Stomach (tissue), 9 donors: ENCODE data around the gene HYAL1. TPM values are rescaled to one million over a fixed set of nuclear protein-coding genes. Genes with fewer than 3 reads are reported as not detected.

Experiments used
- DNase-seq, 2 donors: peaks; one replicate each; pipeline versions ENCODE4 v3.0.0 to v3.0.0-alpha.2; 2013 to 2019
- H3K27ac ChIP-seq, 5 donors: fragments of 200-600 bp in 4 of 5; sonication (generic) in 4 of 5; one replicate each; pipeline ENCODE4 v1.5.1; 2013 to 2019; ENCODE audit warnings: mild to moderate bottlenecking in 1 of 5, moderate library complexity in 1 of 5
- H3K27me3 ChIP-seq, 3 donors: fragments of 200-600 bp; sonication (generic); one replicate each; pipeline ENCODE4 v1.5.1; 2017 to 2019; ENCODE audit warnings: mixed run types in 1 of 3
- H3K36me3 ChIP-seq, 4 donors: fragments of 200-600 bp; sonication (generic); 1 replicate in 3 of 4; 2 replicates in 1 of 4; pipeline ENCODE4 v1.5.1; 2016 to 2019
- H3K4me1 ChIP-seq, 4 donors: fragments of 200-600 bp; sonication (generic); one replicate each; pipeline ENCODE4 v1.5.1; 2016 to 2019
- H3K4me3 ChIP-seq, 4 donors: fragments of 200-600 bp; sonication (generic) in 3 of 4; one replicate each; pipeline ENCODE4 v1.5.1; 2016 to 2019; ENCODE audit warnings: mild to moderate bottlenecking in 1 of 4
- H3K9me3 ChIP-seq, 4 donors: fragments of 200-600 bp; sonication (generic); one replicate each; pipeline ENCODE4 v1.5.1; 2016 to 2019
- CTCF ChIP-seq, 7 experiments: fragments of 450-650 bp in 4 of 7; fragments of 200-600 bp in 3 of 7; sonication (generic) in 3 of 7; IDR thresholded peaks; one replicate each; pipeline ENCODE4 v1.5.1; 2016 to 2019; ENCODE audit warnings: antibody characterized with exemption in 7 of 7, control low read depth in 2 of 7, mild to moderate bottlenecking in 1 of 7
- EP300 ChIP-seq: sonication (generic); formaldehyde crosslinking; IDR thresholded peaks from one replicate; pipeline ENCODE4 v1.6.1; 2017; ENCODE audit warnings: antibody characterized with exemption
- POLR2A ChIP-seq, 4 donors: fragments of 450-650 bp; IDR thresholded peaks; one replicate each; pipeline ENCODE4 v1.6.1; 2016; ENCODE audit warnings: antibody characterized with exemption in 4 of 4, control low read depth in 2 of 4, mild to moderate bottlenecking in 1 of 4, moderate library complexity in 1 of 4
- POLR2AphosphoS5 ChIP-seq, 3 donors: sonication (generic); formaldehyde crosslinking; IDR thresholded peaks; one replicate each; pipeline ENCODE4 v1.6.1; 2016; ENCODE audit warnings: antibody characterized with exemption in 3 of 3
- WGBS, 5 donors: extraction: QIAGEN DNeasy Blood & Tissue Kit in 3 of 5; methylation state at CpG; one replicate each; pipeline versions ENCODE4 v1.1.5 to v1.1.7; 2013 to 2018; 5-methylcytosine and 5-hydroxymethylcytosine counted together
- intact Hi-C: fragments of 100-400 bp; cut with DNase I; formaldehyde crosslinking; loops from one replicate; pipeline ENCODE4 v1.15.1; 2023; ENCODE audit warnings: low total_unique reads
- polyA plus RNA-seq, 3 donors: library from polyadenylated mRNA; stranded (reverse); fragments of 200-250 nt; gene quantifications; one replicate each; pipeline ENCODE4 v1.2.3, GENCODE V29; 2013
- total RNA-seq, 5 donors: library from RNA; depleted of rRNA; stranded (reverse); fragments of >200 nt; gene quantifications; one replicate each; pipeline versions ENCODE4 v1.1.0 to v1.2.3, GENCODE V29; 2014 to 2016
- donor health status: healthy with polysubstance abuse.
- donor health status: Bipolar disorder and iron deficiency.
- donor health status: healthy.

HYAL1 gene
- total and polyA plus RNA-seq, 8 donors: 1.8 to 38.4 (median 6.3) TPM; not detected in 1

- Histone ChIP-seq H3K4me3 (no peak overlapping the region), H3K4me1 (peaks cover 8 to 27% (median 17%) of the 10 kb centered on the region in 4 donors), H3K9me3 (no peaks in the 10 kb centered on the region), H3K27me3 (peaks cover 0 to 27% (median 18%) of the 10 kb centered on the region in 3 donors), H3K27ac (peak overlapping the region in 2 of 5 donors; percentile 22 to 27), H3K36me3 (peaks cover 8 to 41% (median 19%) of the 10 kb centered on the region in 4 donors)
- TF ChIP-seq POLR2AphosphoS5 (IDR thresholded peaks at IDR 0.05) (no peak), POLR2A (IDR thresholded peaks at IDR 0.05) (no peak), CTCF (IDR thresholded peaks at IDR 0.05) (no peak), EP300 (no peak)
- intact Hi-C loops: loop anchor here (10.0 kb wide), 1 partner anchor 55 kb away; no protein-coding TSS in a partner anchor
- 85 to 96% (median 91%) methylated on average over 6 to 8 of the region's 8 CpGs for WGBS, 5 donors
- DNase-seq: no peak
Observed at GRCh38 chr3:50279255-50280016, 23.9 kb downstream of the HYAL1 start.

GRCh38 chr3:50278880-50279224, 24.5 kb downstream of the HYAL1 start, which contains the start of gene LSMEM2:
Gene LSMEM2, plus strand, starts transcription at chr3:50279087. Its CDS starts 27 bp downstream, at chr3:50279114.
- TF ChIP-seq EP300: no peak
- peaks cover 8 to 46% (median 19%) of the 10 kb centered on the region in 4 donors for H3K36me3 ChIP-seq
- intact Hi-C loops: loop anchor here (10.0 kb wide), 1 partner anchor 54 kb away; no protein-coding TSS in a partner anchor
- H3K27me3 ChIP-seq: peaks cover 0 to 33% (median 21%) of the 10 kb centered on the region in 3 donors
- WGBS, 5 donors: 14 to 54% (median 51%) methylated on average over 1 to 2 of the region's 2 CpGs
- H3K9me3 ChIP-seq: no peaks in the 10 kb centered on the region
- peak within 1 kb of the TSS in 2 of 5 donors; percentile 22 to 27 for H3K27ac ChIP-seq
- H3K4me3 ChIP-seq: no peak within 1 kb of the TSS
- peaks cover 13 to 33% (median 23%) of the 10 kb centered on the region in 4 donors for H3K4me1 ChIP-seq
- DNase-seq: no peak

GRCh38 chr3:50278123-50278879, 25.1 kb downstream of the HYAL1 start:
- intact Hi-C loops: loop anchor here (10.0 kb wide), 1 partner anchor 54 kb away; no protein-coding TSS in a partner anchor

GRCh38 chr3:50276762-50277101, 26.6 kb downstream of the HYAL1 start:
- Histone ChIP-seq H3K27me3 (peaks cover 0 to 40% (median 26%) of the 10 kb centered on the region in 3 donors), H3K4me3 (no peak overlapping the region), H3K36me3 (peaks cover 8 to 51% (median 19%) of the 10 kb centered on the region in 4 donors), H3K9me3 (no peaks in the 10 kb centered on the region), H3K4me1 (peaks cover 25 to 52% (median 39%) of the 10 kb centered on the region in 4 donors), H3K27ac (no peak overlapping the region)
- intact Hi-C loops: loop anchor here (10.0 kb wide), 1 partner anchor 52 kb away; no protein-coding TSS in a partner anchor
- WGBS, 5 donors: 81 to 90% (median 88%) methylated on average over 17 of the region's 17 CpGs
- DNase-seq: no peak
- no peak for TF ChIP-seq POLR2AphosphoS5 (IDR thresholded peaks at IDR 0.05)
- no peak for TF ChIP-seq POLR2A (IDR thresholded peaks at IDR 0.05)
- TF ChIP-seq EP300: no peak
- TF ChIP-seq CTCF (IDR thresholded peaks at IDR 0.05): no peak

More at GRCh38 chr3:50278123-50278879, 25.1 kb downstream of the HYAL1 start:
- H3K36me3 ChIP-seq: peaks cover 8 to 51% (median 19%) of the 10 kb centered on the region in 4 donors
- DNase-seq: no peak
- peaks cover 18 to 39% (median 29%) of the 10 kb centered on the region in 4 donors for H3K4me1 ChIP-seq
- peak overlapping the region in 2 of 5 donors; percentile 22 to 27 for H3K27ac ChIP-seq
- 72 to 77% (median 74%) methylated on average over 4 of the region's 4 CpGs for WGBS, 5 donors
- TF ChIP-seq POLR2AphosphoS5 (IDR thresholded peaks at IDR 0.05) (no peak), POLR2A (IDR thresholded peaks at IDR 0.05) (no peak), EP300 (no peak), CTCF (IDR thresholded peaks at IDR 0.05) (no peak)
- no peak overlapping the region for H3K4me3 ChIP-seq
- peaks cover 0 to 38% (median 26%) of the 10 kb centered on the region in 3 donors for H3K27me3 ChIP-seq
- no peaks in the 10 kb centered on the region for H3K9me3 ChIP-seq
